GM23248 (cell line): ENCODE measurements around the gene ZNF213.

ENCODE experiments used
- EZH2 ChIP-seq: fragments of 200-600 bp; sonication (generic); IDR thresholded peaks from 2 replicates; pipeline ENCODE4 v1.6.1; 2018; ENCODE audit warnings: antibody characterized with exemption, mild to moderate bottlenecking; ENCODE audit not compliant: insufficient read depth, poor library complexity, severe bottlenecking
- EZH2phosphoT487 ChIP-seq: fragments of 200-600 bp; sonication (generic); IDR thresholded peaks from 2 replicates; pipeline ENCODE4 v1.6.1; 2018; ENCODE audit warnings: antibody characterized with exemption, moderate library complexity, mild to moderate bottlenecking, low read depth; ENCODE audit not compliant: insufficient read depth

DNA sequence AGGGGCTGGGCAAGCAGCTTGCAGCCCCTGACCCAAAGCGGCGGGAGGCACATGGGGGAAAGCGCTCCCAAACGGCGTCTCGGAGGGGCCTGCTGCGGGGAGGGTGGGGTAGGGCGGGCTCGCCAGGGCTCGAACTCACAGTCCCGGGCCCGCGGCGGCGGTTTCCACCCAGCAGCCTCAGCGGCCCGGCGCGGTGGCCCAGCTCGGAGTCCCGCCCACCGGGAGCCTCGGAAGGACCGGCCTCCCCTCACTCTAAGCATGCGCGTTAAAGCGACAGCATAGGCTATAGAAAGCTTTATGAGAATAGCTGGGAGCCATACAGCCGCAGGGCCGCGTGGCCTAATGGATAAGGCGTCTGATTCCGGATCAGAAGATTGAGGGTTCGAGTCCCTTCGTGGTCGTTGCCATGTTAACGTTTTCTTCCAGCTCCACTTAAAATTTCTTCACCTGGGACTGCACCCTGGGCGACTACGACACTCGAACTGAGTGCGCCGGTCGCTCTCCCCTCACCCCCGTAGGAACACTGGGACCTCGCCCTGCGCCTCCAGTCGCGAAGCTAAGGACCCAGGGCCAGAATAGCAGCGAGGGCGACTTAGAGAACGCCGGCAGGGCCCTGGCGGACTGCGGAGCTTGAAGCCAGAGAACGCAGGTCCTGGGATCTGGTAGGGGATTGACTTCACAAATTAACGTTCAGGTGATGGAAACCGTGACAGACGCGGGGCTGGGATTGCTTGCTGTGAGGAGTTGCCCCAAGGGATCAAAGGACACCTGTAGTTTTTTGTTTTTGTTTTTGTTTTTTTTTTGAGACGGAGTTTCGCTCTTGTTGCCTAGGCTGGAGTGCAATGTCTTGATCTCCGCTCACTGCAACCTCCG is 15.8 kb downstream of the ZNF213 start:
- TF ChIP-seq EZH2 (no peak), EZH2phosphoT487 (no peak)
